Activated CD8-positive, alpha-beta memory T cell treated with anti-CD3 and anti-CD28 coated beads for 36 hours (primary cell): Measurements from ENCODE around the gene HIF3A. TPM values are rescaled to one million over a fixed set of nuclear protein-coding genes. Genes with fewer than 3 reads are reported as not detected.

Experiments
- CTCF ChIA-PET: fragments of 350-600 bp; sonication (Branson Sonifier 250); formaldehyde crosslinking; loops from one replicate; lab custom pipeline; 2021; ENCODE audit warnings: antibody characterized with exemption; lab: Charles Lee
- POLR2A ChIA-PET: fragments of 350-600 bp; sonication (Branson Sonifier 250); formaldehyde crosslinking; loops from one replicate; lab custom pipeline; 2021; ENCODE audit warnings: antibody characterized with exemption; lab: Charles Lee
- total RNA-seq, 2 experiments: library from RNA; stranded (reverse); gene quantifications; one replicate each; pipeline ENCODE4 v1.2.3, GENCODE V29; 2021

HIF3A gene
- total RNA-seq, 2 experiments from 2014 or later: not detected

- POLR2A ChIA-PET: no interaction called here
- CTCF ChIA-PET: no interaction called here
Observed at GRCh38 chr19:46350029-46350757, 53.4 kb downstream of the HIF3A start.

GRCh38 chr19:46350758-46351159, 53.9 kb downstream of the HIF3A start:
- ChIA-PET POLR2A (no interaction called here), CTCF (interaction anchor here (0.6 kb wide), 1 partner anchor 262 kb away, joined by 4 read pairs; no protein-coding TSS in a partner anchor)

- CTCF ChIA-PET: interaction anchor here (0.6 kb wide), 2 partner anchors 262 to 656 kb away, joined by 3 to 4 read pairs; no protein-coding TSS in a partner anchor
Observed at GRCh38 chr19:46351241-46352041, 54.6 kb downstream of the HIF3A start.

GRCh38 chr19:46353730-46354528, 57.1 kb downstream of the HIF3A start:
- CTCF ChIA-PET: interaction anchor here (0.6 to 1.9 kb wide), 3 partner anchors 10 to 290 kb away, joined by 3 to 4 read pairs (median 4); no protein-coding TSS in a partner anchor
- POLR2A ChIA-PET: no interaction called here

More at GRCh38 chr19:46351241-46352041, 54.6 kb downstream of the HIF3A start:
- POLR2A ChIA-PET: interaction anchor here (0.6 kb wide), 1 partner anchor 672 kb away, joined by 3 read pairs; no protein-coding TSS in a partner anchor

- CTCF ChIA-PET: interaction anchor here (1.9 kb wide), 1 partner anchor 9 kb away, joined by 4 read pairs; no protein-coding TSS in a partner anchor
- POLR2A ChIA-PET: no interaction called here
Observed at GRCh38 chr19:46355234-46356148, 58.6 kb downstream of the HIF3A start.

- ChIA-PET POLR2A (no interaction called here), CTCF (no interaction called here)
Observed at GRCh38 chr19:46356149-46357055, 59.6 kb downstream of the HIF3A start.

GRCh38 chr19:46357846-46358583, 61.2 kb downstream of the HIF3A start:
- ChIA-PET POLR2A (no interaction called here), CTCF (interaction anchor here (0.5 to 0.9 kb wide), 2 partner anchors 10 to 156 kb away, joined by 3 to 4 read pairs; no protein-coding TSS in a partner anchor)

- CTCF ChIA-PET: interaction anchor here (0.6 kb wide), 1 partner anchor 811 kb away, joined by 3 read pairs; no protein-coding TSS in a partner anchor
- POLR2A ChIA-PET: interaction anchor here (0.6 to 0.7 kb wide), 2 partner anchors 43 to 116 kb away, joined by 3 to 6 read pairs; no protein-coding TSS in a partner anchor
Observed at GRCh38 chr19:46361915-46362314, 65.1 kb downstream of the HIF3A start.

GRCh38 chr19:46364359-46364758, 67.5 kb downstream of the HIF3A start:
- POLR2A ChIA-PET: no interaction called here
- CTCF ChIA-PET: interaction anchor here (0.7 to 1.3 kb wide), 2 partner anchors 10 to 17 kb away, joined by 3 to 4 read pairs; partner anchors contain the start of gene PPP5C

- POLR2A ChIA-PET: no interaction called here
- CTCF ChIA-PET: interaction anchor here (1.5 kb wide), 1 partner anchor 29 kb away, joined by 4 read pairs; no protein-coding TSS in a partner anchor
Observed at GRCh38 chr19:46365561-46365960, 68.7 kb downstream of the HIF3A start.

- ChIA-PET CTCF (no interaction called here), POLR2A (no interaction called here)
Observed at GRCh38 chr19:46366620-46367292, 69.9 kb downstream of the HIF3A start.

- ChIA-PET POLR2A (no interaction called here), CTCF (no interaction called here)
Observed at GRCh38 chr19:46367426-46367825, 70.6 kb downstream of the HIF3A start.

GRCh38 chr19:46368116-46368515, 71.3 kb downstream of the HIF3A start:
- ChIA-PET CTCF (interaction anchor here (0.7 to 2.1 kb wide), 2 partner anchors 21 to 39 kb away, joined by 3 to 5 read pairs; partner anchors contain the start of gene PPP5C), POLR2A (no interaction called here)

GRCh38 chr19:46369817-46370216, 73.0 kb downstream of the HIF3A start:
- ChIA-PET CTCF (interaction anchor here (1.0 to 2.1 kb wide), 4 partner anchors 16 to 146 kb away, joined by 3 to 5 read pairs (median 3); partner anchors contain the start of gene PPP5C), POLR2A (no interaction called here)

- ChIA-PET CTCF (interaction anchor here (0.5 to 1.5 kb wide), 3 partner anchors 16 to 653 kb away, joined by 3 to 8 read pairs (median 4); no protein-coding TSS in a partner anchor), POLR2A (no interaction called here)
Observed at GRCh38 chr19:46371371-46371901, 74.6 kb downstream of the HIF3A start.
